ENCODE results near the gene FAM47E. TPM values are rescaled to one million over a fixed set of nuclear protein-coding genes. Genes with fewer than 3 reads are reported as not detected.

FAM47E gene
- polyA plus RNA-seq, 1 donor = 11.9 TPM

- no peak overlapping the region for H3K4me3 ChIP-seq (ENCODE audit: low read length)
- H3K9me3 ChIP-seq (ENCODE audit: control insufficient read depth, low read depth, low read length) = no peaks in the 10 kb centered on the region
- no peak for DNase-seq
- no peaks in the 10 kb centered on the region for H3K36me3 ChIP-seq (ENCODE audit: control insufficient read depth, insufficient read depth, low read length)
- no peaks in the 10 kb centered on the region for H3K27me3 ChIP-seq (ENCODE audit: control insufficient read depth, insufficient read depth, low read length)
- no peak overlapping the region for H3K27ac ChIP-seq (ENCODE audit: low read length)
- H3K4me1 ChIP-seq (ENCODE audit: control insufficient read depth, insufficient read depth, low read length) = peaks cover 18% of the 10 kb centered on the region
Measured at GRCh38 chr4:76298227-76298626, 46.7 kb downstream of the FAM47E start.

GRCh38 chr4:76300012-76300411 is 48.5 kb downstream of the FAM47E start:
- Histone ChIP-seq H3K27ac (ENCODE audit: low read length) (peak overlapping the region; percentile 41), H3K36me3 (ENCODE audit: control insufficient read depth, insufficient read depth, low read length) (no peaks in the 10 kb centered on the region), H3K9me3 (ENCODE audit: control insufficient read depth, low read depth, low read length) (no peaks in the 10 kb centered on the region), H3K4me1 (ENCODE audit: control insufficient read depth, insufficient read depth, low read length) (peaks cover 23% of the 10 kb centered on the region), H3K4me3 (ENCODE audit: low read length) (no peak overlapping the region), H3K27me3 (ENCODE audit: control insufficient read depth, insufficient read depth, low read length) (no peaks in the 10 kb centered on the region)
- WGBS (ENCODE audit: insufficient coverage, low lambda C conversion rate) = 100% methylated on average over 1 of the region's 4 CpGs
- no peak for DNase-seq

GRCh38 chr4:76301068-76301774 is 49.7 kb downstream of the FAM47E start:
- no peaks in the 10 kb centered on the region for H3K36me3 ChIP-seq (ENCODE audit: control insufficient read depth, insufficient read depth, low read length)
- no peaks in the 10 kb centered on the region for H3K27me3 ChIP-seq (ENCODE audit: control insufficient read depth, insufficient read depth, low read length)
- DNase-seq = peak; percentile 64 to 84
- H3K27ac ChIP-seq (ENCODE audit: low read length) = peak overlapping the region; percentile 87
- no peak overlapping the region for H3K4me3 ChIP-seq (ENCODE audit: low read length)
- no peaks in the 10 kb centered on the region for H3K9me3 ChIP-seq (ENCODE audit: control insufficient read depth, low read depth, low read length)
- peaks cover 28% of the 10 kb centered on the region for H3K4me1 ChIP-seq (ENCODE audit: control insufficient read depth, insufficient read depth, low read length)
- no CpG with 5 or more reads among the region's 4 CpGs for WGBS (ENCODE audit: insufficient coverage, low lambda C conversion rate)

- no peaks in the 10 kb centered on the region for H3K27me3 ChIP-seq (ENCODE audit: control insufficient read depth, insufficient read depth, low read length)
- peak overlapping the region; percentile 87 for H3K27ac ChIP-seq (ENCODE audit: low read length)
- H3K4me3 ChIP-seq (ENCODE audit: low read length) = no peak overlapping the region
- no peaks in the 10 kb centered on the region for H3K36me3 ChIP-seq (ENCODE audit: control insufficient read depth, insufficient read depth, low read length)
- peak in 1 of 2 donors; percentile 63 for DNase-seq
- no CpG with 5 or more reads among the region's 1 CpG for WGBS (ENCODE audit: insufficient coverage, low lambda C conversion rate)
- peaks cover 28% of the 10 kb centered on the region for H3K4me1 ChIP-seq (ENCODE audit: control insufficient read depth, insufficient read depth, low read length)
- H3K9me3 ChIP-seq (ENCODE audit: control insufficient read depth, low read depth, low read length) = no peaks in the 10 kb centered on the region
Measured at GRCh38 chr4:76301775-76302162, 50.2 kb downstream of the FAM47E start.

GRCh38 chr4:76302826-76303438 is 51.4 kb downstream of the FAM47E start:
- Histone ChIP-seq H3K9me3 (ENCODE audit: control insufficient read depth, low read depth, low read length) (no peaks in the 10 kb centered on the region), H3K27me3 (ENCODE audit: control insufficient read depth, insufficient read depth, low read length) (no peaks in the 10 kb centered on the region), H3K27ac (ENCODE audit: low read length) (peak overlapping the region; percentile 26), H3K36me3 (ENCODE audit: control insufficient read depth, insufficient read depth, low read length) (no peaks in the 10 kb centered on the region), H3K4me1 (ENCODE audit: control insufficient read depth, insufficient read depth, low read length) (peaks cover 34% of the 10 kb centered on the region), H3K4me3 (ENCODE audit: low read length) (no peak overlapping the region)
- 33% methylated on average over 1 of the region's 3 CpGs for WGBS (ENCODE audit: insufficient coverage, low lambda C conversion rate)
- DNase-seq = no peak

- peaks cover 50% of the 10 kb centered on the region for H3K4me1 ChIP-seq (ENCODE audit: control insufficient read depth, insufficient read depth, low read length)
- peaks cover 10% of the 10 kb centered on the region for H3K36me3 ChIP-seq (ENCODE audit: control insufficient read depth, insufficient read depth, low read length)
- WGBS (ENCODE audit: insufficient coverage, low lambda C conversion rate) = 100% methylated on average over 1 of the region's 7 CpGs
- no peaks in the 10 kb centered on the region for H3K9me3 ChIP-seq (ENCODE audit: control insufficient read depth, low read depth, low read length)
- H3K4me3 ChIP-seq (ENCODE audit: low read length) = peak overlapping the region; percentile 70
- H3K27me3 ChIP-seq (ENCODE audit: control insufficient read depth, insufficient read depth, low read length) = no peaks in the 10 kb centered on the region
- H3K27ac ChIP-seq (ENCODE audit: low read length) = peak overlapping the region; percentile 98
- DNase-seq = peak; percentile 35 to 62
Measured at GRCh38 chr4:76305033-76305687, 53.6 kb downstream of the FAM47E start.

GRCh38 chr4:76305971-76306881 is 54.7 kb downstream of the FAM47E start, which contains the start of gene STBD1:
TSS of gene STBD1 (plus strand) at chr4:76306733. CDS start at chr4:76306770, 37 bp downstream.
- Histone ChIP-seq H3K4me1 (ENCODE audit: control insufficient read depth, insufficient read depth, low read length) (peaks cover 47% of the 10 kb centered on the region), H3K27me3 (ENCODE audit: control insufficient read depth, insufficient read depth, low read length) (no peaks in the 10 kb centered on the region), H3K9me3 (ENCODE audit: control insufficient read depth, low read depth, low read length) (no peaks in the 10 kb centered on the region), H3K4me3 (ENCODE audit: low read length) (peak within 1 kb of the TSS; percentile 70), H3K36me3 (ENCODE audit: control insufficient read depth, insufficient read depth, low read length) (peaks cover 10% of the 10 kb centered on the region), H3K27ac (ENCODE audit: low read length) (peak within 1 kb of the TSS; percentile 98)
- peak; percentile 75 to 89 for DNase-seq
- WGBS (ENCODE audit: insufficient coverage, low lambda C conversion rate) = no CpG with 5 or more reads among the region's 85 CpGs

- Histone ChIP-seq H3K4me1 (ENCODE audit: control insufficient read depth, insufficient read depth, low read length) (peaks cover 45% of the 10 kb centered on the region), H3K27ac (ENCODE audit: low read length) (peak overlapping the region; percentile 98), H3K4me3 (ENCODE audit: low read length) (peak overlapping the region; percentile 70), H3K36me3 (ENCODE audit: control insufficient read depth, insufficient read depth, low read length) (peaks cover 10% of the 10 kb centered on the region), H3K27me3 (ENCODE audit: control insufficient read depth, insufficient read depth, low read length) (no peaks in the 10 kb centered on the region), H3K9me3 (ENCODE audit: control insufficient read depth, low read depth, low read length) (no peaks in the 10 kb centered on the region)
- no CpG with 5 or more reads among the region's 37 CpGs for WGBS (ENCODE audit: insufficient coverage, low lambda C conversion rate)
- DNase-seq = peak; percentile 63 to 82
Measured at GRCh38 chr4:76306882-76307659, 55.5 kb downstream of the FAM47E start.

GRCh38 chr4:76307660-76308014 is 56.1 kb downstream of the FAM47E start:
- peaks cover 10% of the 10 kb centered on the region for H3K36me3 ChIP-seq (ENCODE audit: control insufficient read depth, insufficient read depth, low read length)
- no peaks in the 10 kb centered on the region for H3K27me3 ChIP-seq (ENCODE audit: control insufficient read depth, insufficient read depth, low read length)
- WGBS (ENCODE audit: insufficient coverage, low lambda C conversion rate) = no CpG with 5 or more reads among the region's 4 CpGs
- H3K9me3 ChIP-seq (ENCODE audit: control insufficient read depth, low read depth, low read length) = no peaks in the 10 kb centered on the region
- peaks cover 42% of the 10 kb centered on the region for H3K4me1 ChIP-seq (ENCODE audit: control insufficient read depth, insufficient read depth, low read length)
- peak overlapping the region; percentile 70 for H3K4me3 ChIP-seq (ENCODE audit: low read length)
- peak overlapping the region; percentile 98 for H3K27ac ChIP-seq (ENCODE audit: low read length)
- DNase-seq = no peak
